Activated CD4-positive, alpha-beta T cell treated with anti-CD3 and anti-CD28 coated beads for 4 hours (primary cell): ENCODE measurements around the gene CAMK2B.

Experiments used
- DNase-seq, 2 donors: peaks; one replicate each; pipeline ENCODE4 v3.0.0-alpha.2; 2020

The CAMK2B gene

DNA sequence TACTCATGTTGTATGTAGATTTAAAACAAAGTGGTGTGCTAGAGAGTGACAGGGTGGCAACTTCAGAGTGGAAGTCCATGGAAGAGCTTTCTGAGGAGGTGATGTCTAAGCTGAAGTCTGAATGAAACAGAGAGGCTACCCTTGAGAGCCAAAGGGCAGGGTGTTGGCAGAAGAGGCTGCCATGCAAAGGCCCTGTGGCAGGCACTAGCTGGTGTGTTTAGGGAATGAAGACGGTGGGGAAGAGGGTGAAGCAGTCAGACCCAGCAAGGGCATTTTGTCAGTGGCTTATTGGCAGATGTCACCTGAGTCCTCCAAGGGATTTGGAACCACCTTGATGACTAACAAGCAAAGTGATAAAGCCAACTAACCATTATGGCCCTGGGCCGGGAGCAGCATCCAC lies 3.7 kb upstream of the CAMK2B start:
- DNase-seq: no peak

GRCh38 chr7:44327981-44328380 lies 2.6 kb upstream of the CAMK2B start:
- no peak for DNase-seq

DNA sequence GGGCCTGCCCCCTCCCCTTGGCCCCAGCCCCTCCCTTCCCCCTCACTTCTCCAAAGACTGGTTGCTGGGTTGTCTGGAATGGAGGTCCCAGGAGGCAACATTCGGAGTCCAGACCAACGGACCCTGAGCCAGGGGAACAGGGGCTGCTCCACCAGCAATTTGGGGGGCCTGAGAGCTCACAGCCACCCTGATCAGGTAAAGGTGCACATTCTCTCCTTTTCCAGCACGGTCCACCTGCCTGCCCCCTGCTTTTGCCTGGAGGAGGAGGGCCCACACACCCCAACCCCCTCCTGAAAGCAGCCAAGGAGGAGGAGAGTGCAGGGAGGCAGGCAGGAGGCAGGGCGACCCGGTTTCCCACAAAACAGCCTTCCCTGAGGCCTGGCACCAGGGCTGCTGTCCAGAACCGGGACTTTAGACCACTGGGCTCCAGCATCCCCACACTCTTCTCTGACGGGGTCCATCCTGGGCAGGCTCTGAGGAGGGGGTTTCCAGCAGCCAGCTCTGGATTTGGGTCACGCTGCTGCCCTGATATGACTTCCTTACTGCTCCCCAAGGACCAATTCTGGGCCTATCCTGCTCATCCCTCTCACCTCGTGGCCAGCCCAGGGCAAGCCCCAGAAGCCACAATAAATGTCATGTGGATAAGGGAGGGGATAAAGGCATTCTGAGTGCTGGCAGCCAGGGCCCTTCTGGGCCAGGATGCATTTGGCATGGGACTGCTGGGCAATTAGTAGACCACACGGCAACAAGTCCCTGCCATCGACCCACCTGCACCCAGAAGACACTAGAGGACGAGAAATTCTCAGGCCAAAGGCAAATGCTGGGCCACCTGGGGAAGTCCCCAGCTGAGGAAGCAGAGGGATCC lies 1.1 kb upstream of the CAMK2B start:
- no peak for DNase-seq

DNA sequence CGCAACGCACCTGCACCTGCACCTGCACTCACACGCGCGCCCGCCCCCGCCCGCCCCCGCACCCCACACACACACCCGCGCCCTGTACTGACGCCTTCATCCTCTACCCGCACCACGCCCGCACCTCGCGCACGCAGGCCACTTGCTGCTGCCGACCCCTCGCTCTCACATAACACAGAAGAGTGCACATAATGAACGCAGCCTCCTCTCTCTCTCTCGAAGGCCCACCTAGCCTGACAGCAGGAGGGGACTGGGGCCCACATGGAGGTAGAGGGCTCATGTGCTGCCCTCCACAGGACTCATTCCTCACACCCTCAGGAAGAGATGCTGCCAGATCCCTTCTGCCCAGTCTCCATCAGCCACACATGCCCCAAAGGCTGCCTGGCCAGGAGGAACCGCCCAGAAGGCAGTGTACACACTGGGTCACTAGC lies 432 bp upstream of the CAMK2B start:
- no peak for DNase-seq

- DNase-seq: no peak
Measured at GRCh38 chr7:44324481-44325200, 753 bp downstream of the CAMK2B start.

- no peak for DNase-seq
Measured at GRCh38 chr7:44324204-44324480, 1.3 kb downstream of the CAMK2B start.

GRCh38 chr7:44323381-44324203 lies 1.8 kb downstream of the CAMK2B start:
- DNase-seq: no peak

DNA sequence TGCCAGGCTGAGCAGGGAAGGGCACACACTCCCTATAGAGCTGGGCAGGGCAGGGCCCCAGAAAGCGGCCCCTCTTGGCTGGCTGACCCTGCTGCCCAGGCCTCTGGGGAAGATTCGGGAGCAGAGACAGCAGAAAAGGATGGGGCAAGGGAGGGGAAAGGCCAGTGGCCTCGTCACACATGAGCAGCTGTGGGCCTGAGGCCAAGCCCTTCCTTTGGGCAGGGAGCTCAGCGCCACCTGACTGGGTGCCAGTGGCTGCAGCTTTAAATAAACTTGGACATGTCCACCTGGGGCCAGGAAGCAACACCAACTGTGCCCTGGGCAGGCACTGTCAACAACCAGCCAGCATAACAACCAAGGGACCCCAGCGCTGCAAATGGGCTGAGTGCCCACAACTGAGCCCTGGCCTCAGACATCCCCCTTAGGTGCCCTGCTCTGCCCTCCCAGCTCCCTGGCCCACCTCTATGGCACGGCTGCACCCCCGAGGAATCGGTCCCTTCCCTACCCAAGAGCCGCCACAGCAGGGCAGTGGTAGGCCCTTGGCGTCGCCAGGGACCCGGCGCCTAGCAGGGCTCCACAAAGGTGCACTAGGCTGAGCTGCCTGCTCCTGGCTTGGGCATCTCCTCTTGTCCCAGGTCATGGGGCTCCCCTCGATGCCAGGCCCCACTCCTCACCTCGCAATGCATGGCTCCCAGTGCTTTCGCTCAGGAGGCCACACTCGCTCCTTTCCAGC lies 2.6 kb downstream of the CAMK2B start:
- DNase-seq: no peak

DNA sequence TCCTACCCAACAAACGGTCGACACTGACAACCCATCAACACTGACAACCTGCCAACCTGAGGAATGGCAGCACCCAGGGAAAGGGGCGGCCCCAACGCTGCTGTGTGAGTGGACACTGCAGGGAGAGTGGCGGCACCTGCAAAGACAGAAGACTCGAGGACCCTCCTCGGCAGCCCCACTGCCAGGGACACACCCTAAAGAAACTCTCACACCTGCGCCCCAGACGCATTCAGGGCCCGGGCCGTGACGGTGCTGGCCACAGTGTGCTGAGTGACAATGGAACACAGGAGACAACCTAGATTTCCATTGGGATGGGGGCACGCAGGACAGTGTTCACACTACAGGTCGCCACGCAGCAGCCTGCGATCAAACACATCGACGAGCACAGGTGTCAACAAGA lies 3.6 kb downstream of the CAMK2B start:
- DNase-seq: no peak

GRCh38 chr7:44320794-44321371 lies 4.5 kb downstream of the CAMK2B start:
- DNase-seq: no peak

GRCh38 chr7:44320141-44320540 lies 5.3 kb downstream of the CAMK2B start:
- no peak for DNase-seq

- DNase-seq: no peak
Measured at GRCh38 chr7:44318332-44318731, 7.1 kb downstream of the CAMK2B start.

- no peak for DNase-seq
Measured at GRCh38 chr7:44315301-44315903, 10.0 kb downstream of the CAMK2B start.

DNA sequence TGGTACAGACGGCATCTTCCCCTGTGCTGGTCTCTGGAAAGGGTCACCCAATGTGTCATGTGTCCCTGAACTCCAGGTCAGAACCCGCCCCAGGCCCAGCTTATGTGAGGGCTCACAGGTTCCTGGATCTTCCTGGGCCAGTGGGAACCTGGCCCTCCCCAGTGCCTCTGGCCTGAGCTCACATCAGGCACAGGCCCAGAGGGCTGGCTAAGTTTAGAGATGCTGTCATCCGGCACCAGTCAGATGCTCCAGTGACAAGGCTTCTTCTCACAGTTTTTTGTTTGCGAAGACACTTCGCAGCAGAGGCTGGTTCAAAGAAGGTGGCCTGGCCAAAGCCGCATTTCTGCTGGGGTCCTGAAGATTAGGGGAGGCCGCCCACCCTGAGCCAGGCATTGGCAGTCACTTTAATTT lies 11.8 kb downstream of the CAMK2B start:
- DNase-seq: no peak

DNA sequence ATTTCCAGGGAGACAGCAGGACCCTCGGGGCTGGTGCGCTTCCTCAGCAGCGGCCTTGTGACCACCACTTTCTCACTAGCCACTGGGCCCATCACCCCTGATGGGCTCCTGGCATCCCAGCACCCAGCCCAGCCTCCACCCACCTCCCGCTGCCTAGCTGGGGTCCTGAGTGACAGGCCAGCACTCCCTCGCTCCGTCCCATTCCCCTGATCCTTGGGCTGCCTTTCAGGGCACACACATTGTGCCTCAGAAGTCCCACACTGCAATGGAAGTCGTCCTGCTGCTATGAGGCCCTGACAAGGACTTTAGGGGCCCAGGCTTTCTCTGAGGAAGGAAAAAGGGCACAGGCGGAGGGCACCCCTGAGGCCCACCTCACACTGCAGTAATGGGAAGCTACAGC lies 12.4 kb downstream of the CAMK2B start:
- DNase-seq: no peak

DNA sequence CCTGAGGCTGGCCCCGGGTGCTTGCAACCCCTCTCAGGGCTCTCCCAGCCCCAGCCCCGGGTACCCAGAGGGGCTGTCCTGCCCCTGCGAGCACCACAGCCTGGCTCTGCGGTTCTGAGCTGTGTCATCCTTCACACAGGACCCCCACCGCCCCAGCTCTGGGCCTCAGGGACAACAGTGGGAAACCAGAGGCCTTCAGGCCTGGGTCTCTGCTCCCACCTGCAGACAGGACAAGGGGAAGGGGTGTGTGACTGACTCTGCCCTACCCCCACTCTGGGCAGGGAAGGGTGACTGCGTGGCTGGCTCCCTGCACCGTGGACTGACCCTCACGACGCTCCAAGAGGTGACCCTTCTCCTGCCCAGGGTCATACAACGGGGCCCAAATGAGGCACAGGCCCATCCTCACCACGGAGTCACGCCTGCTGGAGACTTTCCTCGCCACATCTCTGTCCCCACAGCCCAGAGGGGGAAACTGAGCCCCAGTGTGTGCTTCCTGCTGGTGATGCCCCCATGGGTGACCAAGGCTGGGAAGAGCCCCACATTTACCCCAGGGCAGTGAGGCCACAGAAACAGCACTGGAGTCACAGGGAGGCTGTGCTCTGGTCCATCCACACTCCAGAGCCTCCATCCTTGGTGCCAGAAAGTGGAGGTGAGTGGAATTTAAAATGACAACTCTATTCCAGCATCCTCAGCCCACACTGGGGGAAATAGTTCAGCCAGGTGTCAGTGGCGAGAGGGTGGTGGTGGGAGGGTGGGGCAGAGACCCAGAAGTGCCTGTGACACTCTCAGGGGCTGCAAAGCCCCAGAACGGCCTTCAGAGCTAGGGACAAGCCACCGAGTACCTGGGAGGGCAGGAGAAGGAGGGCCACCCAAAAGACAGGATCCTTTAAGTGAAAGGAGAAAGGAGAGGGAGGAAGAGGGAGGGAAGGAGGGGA lies 13.6 kb downstream of the CAMK2B start:
- DNase-seq: no peak

- DNase-seq: no peak
Measured at GRCh38 chr7:44310221-44310848, 15.1 kb downstream of the CAMK2B start.

GRCh38 chr7:44309271-44310091 lies 15.9 kb downstream of the CAMK2B start:
- peak in 1 of 2 donors; percentile 17 for DNase-seq

DNA sequence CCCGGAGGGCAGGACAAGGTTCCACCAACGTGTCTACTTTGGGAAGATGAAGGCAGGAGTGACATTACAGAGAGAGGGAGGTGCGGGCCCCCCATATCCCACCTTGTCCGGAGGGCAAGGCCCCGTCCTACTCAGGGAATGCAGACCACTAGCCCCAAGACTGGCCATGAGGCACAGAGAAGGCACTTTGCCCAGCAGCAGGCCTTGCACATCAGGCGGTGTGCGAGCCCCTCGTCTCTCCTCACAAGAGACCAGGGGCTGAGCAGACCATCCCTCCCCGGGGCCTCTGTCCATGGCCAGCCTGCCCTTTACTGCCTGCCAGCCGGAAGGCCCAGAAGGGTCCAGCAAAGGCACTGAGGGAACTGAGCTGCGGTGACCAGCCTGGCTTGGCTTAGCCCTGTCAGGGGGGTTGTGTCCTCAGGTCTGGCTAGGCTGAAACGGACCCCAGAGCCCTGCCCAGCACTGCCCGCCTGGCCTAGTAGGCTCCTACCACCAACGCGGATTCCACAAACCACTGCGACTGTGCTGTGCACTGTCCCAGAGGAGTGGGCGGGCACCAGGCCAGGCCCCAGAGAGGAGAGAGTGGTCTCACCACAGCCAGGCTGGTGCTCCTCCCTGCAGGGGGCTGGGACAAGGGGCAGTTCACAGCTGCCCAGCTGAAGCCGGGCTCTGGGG lies 16.7 kb downstream of the CAMK2B start:
- no peak for DNase-seq
